Activated gamma-delta T cell treated with Interleukin-2 at 50 U/mL for 16 hours (primary cell): Measurements from ENCODE around the gene RNF114.
"Not testable (repeated sequence)": the region's sequence is repeated elsewhere in the genome, so short reads cannot be mapped to it uniquely, and the experiment has no call there.

Source experiments
- DNase-seq: peaks from one replicate; pipeline ENCODE4 v3.0.0-alpha.2; 2020

The RNF114 gene

DNA sequence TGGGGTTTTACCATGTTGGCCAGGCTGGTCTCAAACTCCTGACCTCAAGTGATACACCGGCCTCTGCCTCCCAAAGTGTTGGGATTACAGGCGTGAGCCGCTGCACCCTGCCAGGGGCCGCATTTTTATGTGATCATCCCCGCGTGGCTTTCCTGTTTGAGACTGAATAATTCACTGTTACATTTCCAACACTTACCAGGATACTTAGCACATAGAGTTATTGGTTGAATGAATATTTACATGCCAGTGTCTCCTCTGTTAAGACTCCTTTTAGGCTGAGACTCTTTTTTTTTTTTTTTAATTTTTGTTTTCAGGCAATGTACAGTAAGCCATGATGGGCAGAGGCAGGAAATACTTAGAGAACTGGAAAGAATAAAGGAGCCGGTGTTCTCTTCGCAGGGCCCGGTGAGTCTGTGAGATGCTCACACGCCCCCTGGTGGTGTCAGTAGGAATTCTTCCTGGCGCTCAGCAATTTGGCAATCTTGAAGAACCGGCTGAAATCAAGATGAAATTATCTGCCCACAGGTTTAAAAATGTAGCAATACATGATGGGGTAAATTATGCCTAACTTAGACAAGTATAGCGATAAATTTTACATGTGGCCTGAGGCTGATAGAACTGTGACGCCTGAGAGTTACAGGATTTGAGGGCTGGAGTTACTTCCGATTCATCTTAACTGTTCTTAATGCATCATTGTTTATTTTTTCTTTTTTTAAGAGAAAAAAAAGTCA lies 7.6 kb upstream of the RNF114 start:
- DNase-seq = peak; percentile 84

DNA sequence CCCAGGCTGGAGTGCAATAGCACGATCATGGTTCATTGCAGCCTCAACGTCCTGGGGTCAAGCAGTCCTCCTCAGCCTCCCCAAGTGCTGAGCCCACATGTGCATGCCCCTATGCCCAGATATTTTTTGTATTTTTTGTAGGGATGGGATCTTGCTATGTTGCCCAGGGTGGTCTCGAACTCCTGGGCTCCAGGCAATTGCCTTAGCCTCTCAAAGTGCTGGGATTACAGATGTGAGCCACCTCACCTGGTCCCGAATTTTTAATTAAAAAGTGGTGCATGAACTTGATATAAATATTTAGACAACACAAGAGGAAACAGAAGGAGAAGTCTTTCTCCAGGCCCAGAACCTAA lies 7.1 kb upstream of the RNF114 start:
- no peak for DNase-seq

DNA sequence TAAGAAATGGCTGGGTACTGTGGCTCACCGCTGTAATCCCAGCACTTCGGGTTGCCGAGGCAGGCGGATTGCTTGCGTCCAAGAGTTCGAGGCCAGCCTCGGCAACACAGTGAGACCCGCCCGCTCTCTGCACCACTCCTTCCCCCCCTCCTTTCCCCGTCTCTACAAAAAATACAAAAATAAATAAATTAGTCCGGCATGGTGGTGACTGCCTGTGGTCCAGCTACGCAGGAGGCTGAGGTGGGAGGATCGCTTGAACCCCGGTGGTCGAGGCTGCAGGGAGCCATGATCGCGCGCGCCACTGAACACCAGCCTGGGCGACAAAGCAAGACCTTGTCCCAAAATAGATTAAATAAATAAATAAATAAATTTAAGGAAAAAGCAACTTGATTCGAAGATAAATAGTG lies 448 bp upstream of the RNF114 start:
- no peak for DNase-seq

DNA sequence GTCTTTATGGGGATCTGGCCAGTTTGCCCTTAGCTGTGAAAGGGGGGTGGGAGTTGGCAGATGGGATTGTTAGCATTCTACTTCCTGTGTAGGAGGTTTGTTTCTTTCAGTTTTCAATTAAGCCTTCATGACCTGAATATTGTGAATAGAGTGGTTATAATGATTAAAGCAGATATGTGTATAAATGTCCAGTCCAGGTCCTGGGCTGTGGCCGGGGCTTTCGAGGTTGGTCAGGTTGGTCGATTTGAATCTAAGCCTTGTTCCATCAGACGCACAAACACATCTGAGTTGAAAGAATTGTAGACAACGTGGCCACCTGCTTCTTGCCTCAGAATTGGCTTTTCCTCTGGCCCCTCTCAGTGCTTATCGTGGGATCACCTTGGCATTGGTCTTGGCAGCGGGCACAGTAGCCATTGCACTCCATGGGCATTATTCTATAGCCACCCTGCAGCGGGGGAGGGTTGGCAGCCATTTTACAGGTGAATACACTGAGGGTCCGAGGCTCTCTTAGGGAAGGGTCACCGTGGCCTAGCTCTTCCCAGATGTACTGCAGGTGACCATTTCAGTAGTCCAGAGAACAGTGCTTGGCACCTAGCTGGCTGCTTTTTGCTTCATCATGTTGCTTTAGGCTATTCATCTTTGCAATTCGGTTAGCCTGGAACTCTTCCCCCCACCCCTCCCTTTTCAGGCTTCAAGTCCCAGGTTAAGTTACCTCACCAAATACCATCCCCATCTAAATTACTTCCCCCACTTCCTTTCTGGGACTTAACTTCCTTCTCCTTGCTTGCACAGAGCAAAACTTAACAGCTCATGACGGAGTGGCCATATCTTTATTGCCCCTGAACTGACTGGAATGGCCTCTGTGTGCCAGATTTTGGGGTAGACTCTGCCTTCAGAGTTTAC lies 1.1 kb downstream of the RNF114 start:
- no peak for DNase-seq

DNA sequence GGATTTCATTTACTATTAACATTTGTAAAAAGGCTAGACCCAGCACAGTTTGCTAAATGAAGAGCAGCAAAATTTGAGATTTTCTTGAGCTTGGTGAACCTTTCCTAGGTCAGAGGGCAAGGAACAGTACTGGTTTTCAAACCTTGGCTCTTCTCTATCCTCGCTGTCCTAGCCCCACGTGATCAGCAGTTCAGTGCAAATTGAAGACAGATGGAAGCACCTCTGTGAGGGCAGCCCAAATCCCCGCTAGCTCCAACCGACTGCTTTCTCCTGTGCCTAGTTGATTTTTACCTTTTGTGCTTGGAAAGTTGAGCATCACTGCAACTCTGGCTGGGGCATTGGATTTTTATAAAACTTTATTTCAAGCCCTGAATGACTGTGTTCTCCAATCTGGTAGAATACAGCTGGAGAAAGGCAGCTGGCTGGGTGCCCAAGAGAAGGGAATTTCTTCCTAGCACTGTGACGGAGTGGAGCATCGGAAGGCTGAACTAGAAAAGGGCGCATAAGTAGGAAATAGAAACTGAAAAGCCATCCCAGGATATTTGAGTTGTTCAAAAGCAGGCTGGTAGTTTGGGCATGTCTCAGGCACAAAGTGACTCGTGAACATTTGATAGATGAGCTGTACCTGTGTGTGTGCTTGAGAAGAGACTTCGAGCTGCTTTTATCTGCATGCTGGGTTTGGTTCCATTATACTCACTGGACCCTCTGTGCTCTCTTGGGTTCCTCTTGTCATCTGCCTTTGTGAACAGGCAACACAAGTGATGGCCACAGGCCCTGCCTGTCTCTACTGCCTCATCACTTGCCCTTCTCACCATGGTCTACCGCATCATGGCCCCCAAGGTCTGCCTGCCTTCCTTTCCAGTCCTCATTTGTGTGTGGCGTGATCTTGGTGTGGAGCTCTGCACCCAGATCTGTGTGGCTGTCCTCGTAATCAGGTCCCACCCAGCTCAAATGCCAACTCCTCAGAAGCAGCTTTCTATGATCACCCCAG lies 2.3 kb downstream of the RNF114 start:
- no peak for DNase-seq

DNA sequence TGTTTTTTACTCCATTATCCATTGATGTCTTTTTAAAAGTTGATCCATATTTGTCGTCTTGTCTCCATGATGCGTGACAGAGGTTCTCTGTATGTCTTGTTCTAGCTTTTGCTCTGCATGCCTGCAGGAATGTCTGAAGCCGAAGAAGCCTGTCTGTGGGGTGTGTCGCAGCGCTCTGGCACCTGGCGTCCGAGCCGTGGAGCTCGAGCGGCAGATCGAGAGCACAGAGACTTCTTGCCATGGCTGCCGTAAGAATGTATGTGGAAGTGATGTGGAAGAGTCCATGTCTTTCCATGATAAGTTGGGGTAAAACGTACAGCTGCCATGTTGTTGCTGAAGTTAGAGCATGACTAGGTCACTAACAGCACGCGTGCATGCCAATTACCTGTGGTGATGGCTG lies 5.3 kb downstream of the RNF114 start:
- no peak for DNase-seq

DNA sequence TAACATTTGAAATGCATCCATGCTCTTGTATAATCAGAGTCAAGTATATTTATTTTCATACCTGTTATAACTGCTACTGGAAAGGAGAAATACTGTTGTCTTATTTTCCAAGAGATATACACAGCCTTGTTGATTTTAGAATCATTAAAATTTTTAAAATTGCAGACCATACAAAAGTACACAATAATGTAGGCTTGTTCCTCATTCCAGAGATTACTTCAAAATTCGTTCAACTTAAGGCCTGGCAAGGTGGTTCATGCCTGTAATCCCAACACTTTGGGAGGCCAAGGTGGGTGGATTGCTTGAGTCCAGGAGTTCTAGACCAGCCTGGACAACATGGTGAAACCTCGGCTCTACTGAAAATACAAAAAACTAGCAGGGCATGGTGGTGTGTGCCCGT lies 6.1 kb downstream of the RNF114 start:
- DNase-seq = no peak

DNA sequence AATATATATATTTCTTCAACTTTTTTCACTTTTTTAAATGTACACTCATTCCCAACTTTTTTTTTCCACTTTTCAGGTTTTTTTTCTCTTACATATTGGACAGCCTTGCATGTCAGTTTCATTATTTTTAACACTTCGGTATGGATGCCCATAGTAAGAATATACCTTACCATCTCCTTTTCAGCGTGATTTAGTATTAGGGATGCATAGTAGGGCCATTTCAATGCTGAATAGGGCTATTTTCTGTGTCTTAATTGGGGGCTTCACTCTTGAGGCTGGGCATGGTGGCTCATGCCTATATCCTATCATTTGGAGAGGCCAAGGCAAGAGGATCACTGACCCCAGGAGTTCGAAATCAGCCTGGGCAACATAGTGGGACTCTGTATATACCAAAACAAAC lies 6.7 kb downstream of the RNF114 start:
- no peak for DNase-seq

DNA sequence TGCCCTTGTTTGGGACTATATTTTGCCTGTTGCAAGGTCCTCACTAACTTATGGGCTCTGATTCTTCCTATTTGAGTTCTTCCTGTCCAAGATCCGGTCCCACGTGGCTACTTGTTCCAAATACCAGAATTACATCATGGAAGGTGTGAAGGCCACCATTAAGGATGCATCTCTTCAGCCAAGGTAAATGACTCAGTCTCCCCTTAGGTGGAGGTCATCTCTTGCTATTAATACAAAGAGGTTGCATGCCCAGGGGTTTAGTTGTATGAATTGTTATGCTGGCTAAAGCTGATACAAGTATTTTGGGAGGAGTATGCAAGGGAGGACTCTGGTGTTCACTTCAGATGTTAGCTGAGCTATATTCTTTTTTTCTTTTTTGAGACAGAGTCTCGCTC lies 9.1 kb downstream of the RNF114 start:
- DNase-seq = no peak

DNA sequence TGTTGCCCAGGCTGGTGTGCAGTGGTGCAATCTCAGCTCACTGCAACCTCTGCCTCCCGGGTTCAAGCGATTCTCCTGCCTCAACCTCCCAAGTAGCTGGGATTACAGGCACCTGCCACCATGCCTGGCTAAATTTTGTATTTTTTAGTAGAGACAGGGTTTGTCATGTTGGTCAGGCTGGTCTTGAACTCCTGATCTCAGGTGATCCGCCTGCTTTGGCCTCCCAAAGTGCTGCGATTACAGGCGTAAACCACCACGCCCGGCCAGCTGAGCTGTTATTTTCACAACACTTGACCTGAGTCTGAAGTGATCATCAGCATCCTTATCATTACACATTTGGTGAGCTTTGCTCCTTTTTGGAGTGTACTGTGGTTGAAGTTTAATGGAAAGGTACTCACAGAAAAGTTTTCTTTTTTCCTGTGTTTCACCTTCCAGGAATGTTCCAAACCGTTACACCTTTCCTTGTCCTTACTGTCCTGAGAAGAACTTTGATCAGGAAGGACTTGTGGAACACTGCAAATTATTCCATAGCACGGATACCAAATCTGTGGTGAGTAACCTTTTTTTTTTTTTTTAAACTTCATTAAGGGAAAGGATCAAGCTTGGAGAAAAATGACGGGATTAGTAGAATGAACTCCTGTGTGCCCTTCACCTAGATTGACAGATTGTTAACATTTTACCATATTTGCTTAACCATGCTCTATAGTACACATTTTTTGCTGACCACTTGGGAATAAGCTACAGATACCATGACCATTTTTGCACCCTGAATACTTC lies 9.7 kb downstream of the RNF114 start:
- no peak for DNase-seq

DNA sequence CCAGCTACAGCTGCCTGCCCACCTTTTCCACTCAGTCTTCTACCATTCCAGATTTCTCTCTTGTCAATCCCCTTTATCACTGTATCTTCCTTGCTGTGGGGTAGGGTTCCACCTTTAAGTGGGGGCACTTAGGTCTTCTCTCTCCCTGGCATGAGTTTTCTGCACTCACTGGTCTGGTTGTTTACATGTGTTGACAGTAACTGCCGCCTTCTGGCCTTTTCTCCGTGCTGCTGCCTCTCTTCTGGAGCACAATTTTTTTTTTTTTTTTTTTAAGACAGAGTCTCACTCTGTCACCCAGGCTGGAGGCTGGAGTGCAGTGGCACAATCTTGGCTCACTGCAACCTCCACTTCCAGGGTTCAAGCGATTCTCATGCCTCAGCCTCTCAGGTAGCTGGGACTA lies 12.0 kb downstream of the RNF114 start:
- DNase-seq = no peak

DNA sequence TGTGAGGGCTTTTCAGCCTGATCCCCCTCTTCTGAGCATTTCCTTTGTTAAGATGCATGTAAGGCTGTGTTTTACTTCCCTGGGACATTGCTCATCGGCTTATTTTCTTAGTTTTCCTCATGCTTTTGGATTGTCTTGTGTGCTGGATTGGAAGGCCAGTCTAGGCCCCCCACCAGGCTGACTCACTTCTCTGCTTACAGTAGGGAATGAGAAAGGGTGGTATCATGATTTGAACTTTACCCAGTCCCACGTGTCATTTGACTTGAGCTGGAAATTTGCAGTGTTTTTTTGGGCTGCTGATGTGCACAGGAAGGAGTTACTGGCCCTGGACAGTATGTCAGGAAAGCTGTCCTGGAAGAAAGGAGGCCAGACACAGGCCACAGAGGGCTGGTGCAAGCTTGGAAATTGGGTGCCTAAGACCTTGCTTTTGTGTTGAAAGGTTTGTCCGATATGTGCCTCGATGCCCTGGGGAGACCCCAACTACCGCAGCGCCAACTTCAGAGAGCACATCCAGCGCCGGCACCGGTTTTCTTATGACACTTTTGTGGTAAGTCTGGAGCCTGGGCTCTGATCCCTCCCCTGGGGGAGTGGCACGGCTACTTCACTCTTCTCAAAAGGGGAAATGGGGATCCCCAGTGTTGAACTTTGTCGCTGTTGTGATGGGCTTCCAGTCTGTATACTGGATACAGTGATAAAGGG lies 12.8 kb downstream of the RNF114 start:
- no peak for DNase-seq

DNA sequence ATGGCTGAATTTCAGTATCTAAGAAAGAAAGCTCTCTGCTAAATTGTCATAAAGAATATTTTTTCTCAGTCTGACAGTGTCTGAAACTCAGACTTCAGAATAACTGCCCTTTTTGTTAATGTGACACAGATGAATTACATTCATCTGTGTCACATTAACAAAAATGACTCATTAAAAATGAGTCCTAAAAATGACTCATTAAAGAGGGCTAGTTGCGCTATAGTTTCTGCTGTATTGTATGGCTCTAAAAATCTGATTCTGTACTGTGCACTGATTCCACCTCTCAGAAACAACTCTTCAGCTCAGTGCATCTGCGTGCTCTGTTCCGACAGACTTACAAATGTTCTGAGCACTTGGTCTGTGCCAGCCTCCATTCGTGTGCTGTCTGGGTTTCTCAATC lies 15.0 kb downstream of the RNF114 start:
- no peak for DNase-seq

DNA sequence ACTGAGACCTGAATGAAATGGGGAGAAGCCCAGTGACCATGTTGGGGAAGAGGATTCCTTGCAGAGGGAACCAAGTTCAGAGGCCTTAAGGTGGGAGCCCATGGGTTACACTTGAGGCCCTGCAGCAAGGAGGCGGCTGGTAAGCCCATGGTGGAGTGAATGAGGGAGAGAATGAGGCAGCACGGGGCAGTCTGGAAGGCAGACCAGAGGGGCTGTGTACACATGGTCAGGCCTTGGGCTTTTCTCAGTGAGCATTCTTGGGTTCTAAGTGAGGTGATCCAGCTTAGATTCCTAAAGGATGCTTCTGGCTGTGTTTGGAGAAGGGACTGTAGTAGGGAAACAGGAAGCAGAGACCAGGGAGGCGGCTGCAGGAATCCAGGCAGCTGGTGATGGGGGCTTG lies 19.0 kb downstream of the RNF114 start:
- DNase-seq = no peak

DNA sequence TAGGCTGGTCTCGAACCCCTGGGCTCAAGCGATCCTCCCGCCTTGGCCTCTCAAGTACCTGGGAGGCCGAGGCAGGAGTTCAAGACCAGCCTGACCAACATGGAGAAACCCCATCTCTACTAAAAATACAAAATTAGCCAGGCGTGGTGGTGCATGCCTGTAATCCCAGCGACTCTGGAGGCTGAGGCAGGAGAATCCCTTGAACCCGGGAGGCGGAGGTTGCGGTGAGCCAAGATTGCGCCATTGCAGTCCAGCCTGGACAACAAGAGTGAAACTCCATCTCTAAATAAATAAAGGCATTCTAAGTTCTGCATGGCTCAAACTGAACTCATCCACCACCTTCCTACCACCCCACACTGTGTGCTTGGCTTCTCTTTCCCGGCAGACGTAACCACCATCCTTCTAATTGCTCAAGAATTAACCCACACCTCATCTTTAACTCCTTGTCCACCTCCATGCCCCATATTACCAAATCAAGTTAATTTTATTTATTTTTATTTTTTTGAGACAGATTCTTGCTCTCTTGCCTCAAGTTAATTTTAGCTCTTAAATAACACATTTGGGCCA lies 19.7 kb downstream of the RNF114 start:
- not testable (repeated sequence) for DNase-seq

DNA sequence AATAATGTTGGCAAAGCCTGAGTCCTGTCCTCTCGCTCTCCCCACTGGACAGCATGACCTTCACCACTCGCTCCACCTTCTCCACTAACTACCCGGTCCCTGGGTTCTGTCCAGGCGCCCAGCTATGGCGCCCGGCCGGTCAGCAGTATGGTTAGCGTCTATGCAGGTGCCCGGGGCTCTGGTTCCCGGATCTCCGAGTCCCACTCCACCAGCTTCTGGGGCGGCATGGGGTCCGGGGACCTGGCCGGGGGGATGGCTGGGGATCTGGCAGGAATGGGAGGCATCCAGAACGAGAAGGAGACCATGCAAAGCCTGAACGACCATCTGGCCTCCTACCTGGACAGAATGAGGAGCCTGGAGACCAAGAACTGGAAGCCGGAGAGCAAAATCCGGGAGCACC lies 20.5 kb downstream of the RNF114 start:
- DNase-seq = no peak

DNA sequence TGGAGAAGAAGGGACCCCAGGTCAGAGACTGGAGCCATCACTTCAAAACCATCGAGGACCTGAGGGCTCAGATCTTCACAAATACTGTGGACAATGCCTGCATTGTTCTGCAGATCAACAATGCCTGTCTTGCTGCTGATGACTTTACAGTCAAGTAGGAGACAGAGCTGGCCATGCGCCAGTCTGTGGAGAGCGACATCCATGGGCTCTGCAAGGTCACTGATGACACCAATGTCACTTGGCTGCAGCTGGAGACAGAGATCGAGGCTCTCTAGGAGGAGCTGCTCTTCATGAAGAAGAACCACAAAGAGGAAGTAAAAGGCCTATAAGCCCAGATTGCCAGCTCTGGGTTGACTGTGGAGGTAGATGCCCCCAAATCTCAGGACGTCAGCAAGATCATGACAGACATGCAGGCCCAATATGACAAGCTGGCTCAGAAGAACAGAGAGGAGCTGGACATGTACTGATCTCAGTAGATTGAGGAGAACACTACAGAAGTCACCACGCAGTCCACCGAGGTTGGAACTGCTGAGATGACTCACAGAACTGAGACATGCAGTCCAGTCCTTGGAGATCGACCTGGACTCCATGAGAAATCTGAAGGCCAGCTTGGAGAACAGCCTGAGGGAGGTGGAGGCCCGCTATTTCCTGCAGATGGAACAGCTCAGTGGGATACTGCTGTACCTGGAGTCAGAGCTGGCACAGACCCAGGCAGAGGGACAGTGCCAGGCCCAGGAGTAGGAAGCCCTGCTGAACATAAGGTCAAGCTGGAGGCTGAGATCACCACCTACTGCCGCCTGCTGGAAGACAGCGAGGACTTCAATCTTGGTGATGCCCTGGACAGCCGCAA lies 21.1 kb downstream of the RNF114 start:
- not testable (repeated sequence) for DNase-seq

DNA sequence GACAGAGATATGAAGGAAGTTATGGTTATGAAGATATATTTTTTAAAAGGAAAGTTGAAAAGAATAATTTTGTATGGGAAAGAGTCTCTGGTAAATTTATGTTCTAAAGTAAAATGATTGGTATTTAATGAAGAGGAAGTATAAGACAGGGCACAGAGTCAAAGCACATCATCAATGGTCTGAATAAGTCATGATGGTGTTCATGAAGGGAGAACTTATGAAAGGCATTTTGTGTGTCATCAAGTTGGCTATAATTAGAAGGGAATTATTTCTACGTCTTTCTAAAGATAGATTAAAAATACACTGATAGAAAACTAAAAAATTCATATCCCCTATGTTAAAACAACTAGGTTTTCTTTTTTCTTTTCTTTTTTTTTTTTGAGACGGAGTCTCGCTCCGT lies 25.2 kb downstream of the RNF114 start:
- DNase-seq = no peak

DNA sequence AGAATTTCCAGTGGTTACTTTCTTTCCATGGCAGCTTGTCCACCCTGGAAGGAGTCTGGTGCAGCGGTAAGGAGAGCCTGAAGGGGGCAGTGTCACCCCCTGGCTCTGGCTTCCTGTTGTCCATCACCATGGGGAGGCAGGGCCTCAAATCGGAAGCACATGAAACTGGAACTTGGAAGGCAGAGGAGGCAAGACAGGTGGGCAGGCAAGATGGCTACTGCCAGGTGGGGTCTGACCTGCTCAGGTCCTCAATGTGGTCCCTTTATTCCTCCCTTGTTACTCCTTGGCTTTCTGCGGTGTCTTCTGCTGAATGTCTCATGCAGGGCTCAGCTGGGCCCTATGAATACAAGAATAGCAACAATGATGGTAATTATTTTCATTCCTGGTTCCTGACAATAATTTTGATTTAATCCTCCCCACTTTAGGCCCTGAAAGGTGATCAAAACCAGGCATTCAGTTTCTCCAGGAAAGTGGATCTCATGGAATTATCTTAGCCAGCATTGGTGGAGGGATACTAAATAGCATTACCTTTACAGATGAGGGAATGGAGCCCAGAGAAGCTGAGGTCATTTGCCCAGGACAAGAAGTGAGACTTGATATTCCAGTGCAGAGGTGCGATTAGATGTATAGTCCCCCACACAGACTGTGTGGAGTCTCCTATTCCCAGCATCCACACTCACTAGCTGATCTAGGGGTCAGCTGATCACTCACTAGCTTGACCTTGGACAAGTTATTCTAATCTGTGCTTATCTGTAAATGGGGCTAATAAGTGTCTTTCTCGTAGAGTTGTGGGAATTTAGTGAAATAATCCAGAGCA lies 29.0 kb downstream of the RNF114 start:
- DNase-seq = no peak
